Measurements from ENCODE around the gene TUSC7. TPM values are rescaled to one million over a fixed set of nuclear protein-coding genes. Genes with fewer than 3 reads are reported as not detected.

Gene TUSC7
- total RNA-seq, 1 donor from 2014 or later = not detected

- intact Hi-C loops (cut with DNase I) = loop anchor here (10.0 kb wide), 1 partner anchor 613 kb away; no protein-coding TSS in a partner anchor
- DNase-seq (ENCODE audit: low spot score) = no peak
These were observed 47.7 kb downstream of the TUSC7 start for GRCh38 chr3:116757315-116757714.

- no peak for DNase-seq (ENCODE audit: low spot score)
- intact Hi-C loops (cut with DNase I) = loop anchor here (10.0 kb wide), 1 partner anchor 615 kb away; no protein-coding TSS in a partner anchor
These were observed 49.7 kb downstream of the TUSC7 start for GRCh38 chr3:116759316-116759715.

Measured in cardiac septum (tissue), 1 donor.